WERI-Rb-1 (cell line): Measurements from ENCODE around the gene RIPK3.

Source experiments
- DNase-seq: peaks from one replicate; pipeline ENCODE4 v3.0.0-alpha.2; 2020
- H3K27ac ChIP-seq: fragments of 250-450 bp; sonication (Bioruptor Pico); 2 replicates; pipeline ENCODE4 v1.5.1; 2020; ENCODE audit warnings: mild to moderate bottlenecking, moderate library complexity
- H3K27me3 ChIP-seq: fragments of 250-450 bp; sonication (Bioruptor Pico); 2 replicates; pipeline ENCODE4 v1.5.1; 2021; ENCODE audit warnings: mild to moderate bottlenecking, low read depth, moderate library complexity; ENCODE audit not compliant: insufficient read depth, severe bottlenecking
- H3K36me3 ChIP-seq: fragments of 250-450 bp; sonication (Bioruptor Pico); 2 replicates; pipeline ENCODE4 v1.5.1; 2020; ENCODE audit warnings: mild to moderate bottlenecking, moderate library complexity
- H3K4me3 ChIP-seq: 2 replicates; pipeline ENCODE4 v1.5.1; 2011; ENCODE audit warnings: low read depth, mild to moderate bottlenecking, control low read depth, low read length
- H3K9me3 ChIP-seq: fragments of 250-450 bp; sonication (Bioruptor Pico); 2 replicates; pipeline ENCODE4 v1.5.1; 2021; ENCODE audit warnings: mild to moderate bottlenecking, moderate library complexity; ENCODE audit not compliant: severe bottlenecking
- CTCF ChIP-seq: IDR thresholded peaks from 2 replicates; pipeline ENCODE4 v1.5.1; 2011; ENCODE audit warnings: low read depth, mild to moderate bottlenecking, control low read depth, inconsistent platforms, low read length

The RIPK3 gene

GRCh38 chr14:24325041-24325530 lies 14.7 kb downstream of the RIPK3 start:
- H3K27me3 ChIP-seq, result no peaks in the 10 kb centered on the region
- TF ChIP-seq CTCF, result no peak
- no peak overlapping the region for H3K4me3 ChIP-seq
- no peaks in the 10 kb centered on the region for H3K9me3 ChIP-seq
- DNase-seq, result no peak
- H3K27ac ChIP-seq, result peak overlapping the region; percentile 20; the same call in 1 of the 2 replicates
- H3K36me3 ChIP-seq, result no peaks in the 10 kb centered on the region

GRCh38 chr14:24324024-24324423 lies 15.8 kb downstream of the RIPK3 start:
- Histone ChIP-seq H3K27ac (no peak overlapping the region), H3K9me3 (no peaks in the 10 kb centered on the region), H3K4me3 (no peak overlapping the region), H3K27me3 (no peaks in the 10 kb centered on the region), H3K36me3 (no peaks in the 10 kb centered on the region)
- no peak for TF ChIP-seq CTCF
- DNase-seq, result no peak

GRCh38 chr14:24323341-24323740 lies 16.4 kb downstream of the RIPK3 start:
- Histone ChIP-seq H3K27me3 (no peaks in the 10 kb centered on the region), H3K9me3 (no peaks in the 10 kb centered on the region), H3K36me3 (no peaks in the 10 kb centered on the region)

GRCh38 chr14:24322672-24323071 lies 17.1 kb downstream of the RIPK3 start:
- no peak for DNase-seq
- H3K36me3 ChIP-seq, result no peaks in the 10 kb centered on the region
- TF ChIP-seq CTCF, result no peak
- H3K27ac ChIP-seq, result no peak overlapping the region
- no peaks in the 10 kb centered on the region for H3K9me3 ChIP-seq
- no peaks in the 10 kb centered on the region for H3K27me3 ChIP-seq
- no peak overlapping the region for H3K4me3 ChIP-seq

More at GRCh38 chr14:24323341-24323740, 16.4 kb downstream of the RIPK3 start:
- no peak for TF ChIP-seq CTCF
- DNase-seq, result no peak
- Histone ChIP-seq H3K27ac (no peak overlapping the region), H3K4me3 (no peak overlapping the region)

- no peak for TF ChIP-seq CTCF
- Histone ChIP-seq H3K27ac (no peak overlapping the region), H3K27me3 (no peaks in the 10 kb centered on the region), H3K36me3 (no peaks in the 10 kb centered on the region), H3K9me3 (no peaks in the 10 kb centered on the region), H3K4me3 (no peak overlapping the region)
- no peak for DNase-seq
Measured at GRCh38 chr14:24321212-24321975, 18.4 kb downstream of the RIPK3 start.
